CD14-positive monocyte (primary cell): ENCODE data around the gene BNC1. TPM values are rescaled to one million over a fixed set of nuclear protein-coding genes. Genes with fewer than 3 reads are reported as not detected.

Experiments
- DNase-seq, 3 donors: peaks; one replicate each; pipeline ENCODE4 v3.0.0-alpha.2; 2011 to 2022
- H2AFZ ChIP-seq: 2 replicates; pipeline ENCODE4 v1.6.0; 2012; ENCODE audit warnings: mild to moderate bottlenecking, low read depth, low read length, inconsistent platforms; ENCODE audit not compliant: insufficient read depth, poor library complexity, severe bottlenecking
- H3K27ac ChIP-seq, 2 donors: 1 replicate in 1 of 2; 2 replicates in 1 of 2; pipeline ENCODE4 v1.5.1; 2012 to 2013; ENCODE audit warnings: low read length in 2 of 2, control low read depth in 1 of 2, inconsistent platforms in 1 of 2, low read depth in 1 of 2, mild to moderate bottlenecking in 1 of 2
- H3K27me3 ChIP-seq, 2 donors: one replicate each; pipeline versions ENCODE4 v1.6.0 to v1.6.1; 2011 to 2013; ENCODE audit warnings: low read length in 2 of 2; ENCODE audit not compliant: control insufficient read depth in 2 of 2, insufficient read depth in 2 of 2
- H3K36me3 ChIP-seq, 2 donors: replicated peaks in 1 of 2; 1 replicate in 1 of 2; 2 replicates in 1 of 2; pipeline versions ENCODE4 v1.5.1 to v1.6.1; 2012 to 2013; ENCODE audit warnings: low read length in 2 of 2, control low read depth in 1 of 2, inconsistent platforms in 1 of 2, mild to moderate bottlenecking in 1 of 2; ENCODE audit not compliant: insufficient read depth in 2 of 2, control insufficient read depth in 1 of 2
- H3K4me1 ChIP-seq, 2 donors: 1 replicate in 1 of 2; 2 replicates in 1 of 2; pipeline versions ENCODE4 v1.5.1 to v1.6.1; 2012 to 2013; ENCODE audit warnings: low read length in 2 of 2, control low read depth in 1 of 2, inconsistent platforms in 1 of 2, mild to moderate bottlenecking in 1 of 2, moderate library complexity in 1 of 2; ENCODE audit not compliant: insufficient read depth in 2 of 2, control insufficient read depth in 1 of 2
- H3K4me2 ChIP-seq: replicated peaks from 2 replicates; pipeline ENCODE3; 2012; ENCODE audit warnings: low read length, moderate library complexity, mild to moderate bottlenecking; ENCODE audit not compliant: poor library complexity, severe bottlenecking; ENCODE audit errors: extremely low read depth
- H3K4me3 ChIP-seq, 3 experiments: fragments of 200-600 bp in 1 of 3; sonication (generic) in 1 of 3; replicated peaks in 1 of 3; 1 replicate in 2 of 3; 2 replicates in 1 of 3; pipeline ENCODE4 v1.5.1; 2011 to 2013; ENCODE audit warnings: low read length in 3 of 3, mild to moderate bottlenecking in 3 of 3, control low read depth in 2 of 3, low read depth in 2 of 3, inconsistent platforms in 1 of 3, moderate library complexity in 1 of 3
- H3K79me2 ChIP-seq: 2 replicates; pipeline ENCODE4 v1.6.0; 2012; ENCODE audit warnings: mild to moderate bottlenecking, control low read depth, inconsistent platforms, low read length, moderate library complexity; ENCODE audit not compliant: insufficient read depth
- H3K9ac ChIP-seq: 2 replicates; pipeline ENCODE4 v1.6.0; 2017; ENCODE audit warnings: low read length, mild to moderate bottlenecking; ENCODE audit not compliant: insufficient read depth, poor library complexity, severe bottlenecking
- H3K9me3 ChIP-seq, 2 donors: replicated peaks in 1 of 2; 1 replicate in 1 of 2; 2 replicates in 1 of 2; pipeline versions ENCODE4 v1.5.1 to v1.6.1; 2012 to 2013; ENCODE audit warnings: low read length in 2 of 2, control low read depth in 1 of 2; ENCODE audit not compliant: control insufficient read depth in 1 of 2, insufficient read depth in 1 of 2
- H4K20me1 ChIP-seq: 2 replicates; pipeline ENCODE4 v1.6.0; 2012; ENCODE audit warnings: mild to moderate bottlenecking, low read length, control low read depth, moderate library complexity; ENCODE audit not compliant: insufficient read depth
- H3K27ac Mint-ChIP-seq, 7 donors: one replicate each; pipeline ENCODE4 v1.8.0; 2020; ENCODE audit warnings: mild to moderate bottlenecking in 7 of 7, mixed read lengths in 7 of 7, moderate library complexity in 6 of 7, inconsistent platforms in 2 of 7
- H3K27me3 Mint-ChIP-seq, 3 donors: one replicate each; pipeline ENCODE4 v1.8.0; 2021 to 2022; ENCODE audit warnings: low read depth in 3 of 3, mild to moderate bottlenecking in 3 of 3, mixed read lengths in 3 of 3, moderate library complexity in 3 of 3, inconsistent platforms in 1 of 3
- H3K36me3 Mint-ChIP-seq, 2 donors: one replicate each; pipeline ENCODE4 v1.8.0; 2020; ENCODE audit warnings: mixed read lengths in 2 of 2, inconsistent platforms in 1 of 2, mild to moderate bottlenecking in 1 of 2
- H3K4me1 Mint-ChIP-seq: one replicate; pipeline ENCODE4 v1.8.0; 2020; ENCODE audit warnings: mild to moderate bottlenecking, mixed read lengths
- H3K4me3 Mint-ChIP-seq, 2 donors: one replicate each; pipeline ENCODE4 v1.8.0; 2020; ENCODE audit warnings: mild to moderate bottlenecking in 2 of 2, mixed read lengths in 2 of 2, moderate library complexity in 1 of 2
- H3K9me3 Mint-ChIP-seq, 7 donors: one replicate each; pipeline ENCODE4 v1.8.0; 2020 to 2022; ENCODE audit warnings: mixed read lengths in 7 of 7, mild to moderate bottlenecking in 6 of 7, moderate library complexity in 6 of 7, inconsistent platforms in 2 of 7
- WGBS: methylation state at CpG from one replicate; pipeline ENCODE4 v1.1.5; 2013; ENCODE audit warnings: missing lambda C conversion rate; ENCODE audit not compliant: insufficient coverage; 5-methylcytosine and 5-hydroxymethylcytosine counted together
- intact Hi-C, 2 donors: fragments of 100-400 bp; cut with micrococcal nuclease; formaldehyde crosslinking; loops; one replicate each; pipeline versions ENCODE4 v1.15.0 to v1.15.1; 2023
- polyA plus RNA-seq, 3 donors: library from polyadenylated mRNA; depleted of rRNA in 1 of 3; unstranded in 2 of 3; stranded (reverse) in 1 of 3; fragments of 300-500 nt in 2 of 3; fragments of >200 nt in 1 of 3; fragmentation: Illumina TruSeq in 2 of 3; gene quantifications; 1 replicate in 2 of 3; 2 replicates in 1 of 3; pipeline ENCODE4 v1.2.3, GENCODE V29; 2012 to 2021
- TF ChIP-seq, protein P1 (sequence below): fragments of 200-600 bp; IDR thresholded peaks from one replicate; pipeline ENCODE4 v1.8.0; 2022; ENCODE audit warnings: antibody characterized with exemption, mild to moderate bottlenecking

The BNC1 gene
- polyA plus RNA-seq, 3 donors = not detected

DNA sequence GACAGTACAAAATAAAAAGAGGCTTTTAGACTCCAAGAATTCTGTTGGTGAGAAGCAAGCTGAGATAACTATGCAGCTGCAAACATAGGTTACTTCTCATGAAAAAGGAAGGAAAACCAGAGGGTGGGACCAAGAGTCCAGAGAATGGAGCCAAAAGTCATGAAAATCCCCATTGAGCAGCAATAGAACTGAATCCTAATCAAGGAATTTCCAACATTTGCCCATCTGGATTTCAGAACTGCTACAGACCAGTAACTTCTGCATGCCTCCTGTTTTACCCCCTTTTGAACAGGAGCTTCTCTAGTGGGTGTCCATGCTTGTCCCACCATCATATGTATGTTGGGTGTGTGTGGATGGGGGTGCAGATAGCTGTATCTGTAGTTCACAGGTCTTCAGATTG lies 33.6 kb upstream of the BNC1 start:
- H2AFZ ChIP-seq = no peak overlapping the region
- H3K4me3 ChIP-seq = no peak overlapping the region
- DNase-seq = no peak
- H4K20me1 ChIP-seq = no peaks in the 10 kb centered on the region
- intact Hi-C loops = no loop called here
- Mint-ChIP-seq H3K4me1 (no peaks in the 10 kb centered on the region), H3K36me3 (no peaks in the 10 kb centered on the region), H3K4me3 (no peak overlapping the region), H3K9me3 (peaks cover 0 to 5% (median 2%) of the 10 kb centered on the region in 7 donors), H3K27ac (no peak overlapping the region), H3K27me3 (peaks cover 2 to 6% (median 3%) of the 10 kb centered on the region in 3 donors)
- no peaks in the 10 kb centered on the region for H3K36me3 ChIP-seq
- no peaks in the 10 kb centered on the region for H3K79me2 ChIP-seq
- no peaks in the 10 kb centered on the region for H3K9me3 ChIP-seq
- no peak overlapping the region for H3K4me2 ChIP-seq
- no peaks in the 10 kb centered on the region for H3K4me1 ChIP-seq
- TF ChIP-seq, protein P1, sequence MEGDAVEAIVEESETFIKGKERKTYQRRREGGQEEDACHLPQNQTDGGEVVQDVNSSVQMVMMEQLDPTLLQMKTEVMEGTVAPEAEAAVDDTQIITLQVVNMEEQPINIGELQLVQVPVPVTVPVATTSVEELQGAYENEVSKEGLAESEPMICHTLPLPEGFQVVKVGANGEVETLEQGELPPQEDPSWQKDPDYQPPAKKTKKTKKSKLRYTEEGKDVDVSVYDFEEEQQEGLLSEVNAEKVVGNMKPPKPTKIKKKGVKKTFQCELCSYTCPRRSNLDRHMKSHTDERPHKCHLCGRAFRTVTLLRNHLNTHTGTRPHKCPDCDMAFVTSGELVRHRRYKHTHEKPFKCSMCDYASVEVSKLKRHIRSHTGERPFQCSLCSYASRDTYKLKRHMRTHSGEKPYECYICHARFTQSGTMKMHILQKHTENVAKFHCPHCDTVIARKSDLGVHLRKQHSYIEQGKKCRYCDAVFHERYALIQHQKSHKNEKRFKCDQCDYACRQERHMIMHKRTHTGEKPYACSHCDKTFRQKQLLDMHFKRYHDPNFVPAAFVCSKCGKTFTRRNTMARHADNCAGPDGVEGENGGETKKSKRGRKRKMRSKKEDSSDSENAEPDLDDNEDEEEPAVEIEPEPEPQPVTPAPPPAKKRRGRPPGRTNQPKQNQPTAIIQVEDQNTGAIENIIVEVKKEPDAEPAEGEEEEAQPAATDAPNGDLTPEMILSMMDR = no peak
- no peaks in the 10 kb centered on the region for H3K27me3 ChIP-seq
- no peak overlapping the region for H3K27ac ChIP-seq
- no peak overlapping the region for H3K9ac ChIP-seq

DNA sequence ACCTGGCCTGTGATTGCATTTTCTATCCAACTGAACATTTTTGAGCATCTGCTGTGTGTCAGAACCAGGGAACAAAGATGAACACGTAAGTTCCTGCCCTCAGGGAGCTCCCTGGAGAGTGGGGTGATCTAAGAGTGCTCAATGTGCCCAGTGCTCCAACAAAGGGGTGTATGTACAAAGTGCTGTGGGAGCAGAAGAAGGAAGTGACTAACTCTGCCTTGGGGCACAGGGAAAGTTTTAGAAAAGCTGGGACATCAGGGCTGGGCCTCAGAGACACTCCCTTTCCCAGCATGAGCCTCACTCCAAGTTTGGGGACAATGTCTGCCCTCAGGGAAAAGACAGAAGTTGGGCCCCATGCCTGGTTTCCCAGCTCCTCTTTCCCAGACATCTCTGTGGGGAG lies 27.6 kb upstream of the BNC1 start:
- no peaks in the 10 kb centered on the region for H3K27me3 ChIP-seq
- H3K36me3 ChIP-seq = no peaks in the 10 kb centered on the region
- no peak overlapping the region for H3K4me2 ChIP-seq
- H3K4me1 ChIP-seq = no peaks in the 10 kb centered on the region
- no peak overlapping the region for H3K27ac Mint-ChIP-seq
- no peak overlapping the region for H2AFZ ChIP-seq
- H3K9me3 ChIP-seq = no peaks in the 10 kb centered on the region
- H3K4me1 Mint-ChIP-seq = no peaks in the 10 kb centered on the region
- TF ChIP-seq, protein P1 = no peak
- H3K27me3 Mint-ChIP-seq = peaks cover 3 to 4% (median 4%) of the 10 kb centered on the region in 3 donors
- no peak overlapping the region for H3K4me3 Mint-ChIP-seq
- H3K9me3 Mint-ChIP-seq = peaks cover 0 to 3% (median 0%) of the 10 kb centered on the region in 7 donors
- no peak for DNase-seq
- H3K4me3 ChIP-seq = no peak overlapping the region
- no peak overlapping the region for H3K27ac ChIP-seq
- H3K79me2 ChIP-seq = no peaks in the 10 kb centered on the region
- no peaks in the 10 kb centered on the region for H4K20me1 ChIP-seq
- 100% methylated on average over 1 of the region's 1 CpG for WGBS
- H3K9ac ChIP-seq = no peak overlapping the region
- intact Hi-C loops = no loop called here
- H3K36me3 Mint-ChIP-seq = no peaks in the 10 kb centered on the region
